Thymus (tissue), 11 donors: ENCODE results near the gene GPRC5B. TPM values are rescaled to one million over a fixed set of nuclear protein-coding genes. Genes with fewer than 3 reads are reported as not detected.

Experiments
- DNase-seq, 9 donors: peaks; one replicate each; pipeline ENCODE4 v3.0.0-alpha.2; 2013; ENCODE audit warnings: low spot score in 9 of 9, low read depth in 6 of 9, missing footprints in 1 of 9
- H3K27ac ChIP-seq, 2 donors: one replicate each; pipeline ENCODE4 v1.5.1; 2013; ENCODE audit warnings: control low read depth in 1 of 2, low read depth in 1 of 2, low read length in 1 of 2, mild to moderate bottlenecking in 1 of 2, moderate library complexity in 1 of 2
- H3K27me3 ChIP-seq, 2 donors: one replicate each; pipeline ENCODE4 v1.5.1; 2013; ENCODE audit warnings: low read length in 1 of 2; ENCODE audit not compliant: control insufficient read depth in 2 of 2, insufficient read depth in 1 of 2
- H3K36me3 ChIP-seq, 2 donors: one replicate each; pipeline ENCODE4 v1.5.1; 2013; ENCODE audit warnings: low read length in 1 of 2, mild to moderate bottlenecking in 1 of 2, moderate library complexity in 1 of 2; ENCODE audit not compliant: control insufficient read depth in 2 of 2, insufficient read depth in 2 of 2
- H3K4me1 ChIP-seq, 2 donors: one replicate each; pipeline ENCODE4 v1.5.1; 2013; ENCODE audit warnings: low read length in 2 of 2; ENCODE audit not compliant: control insufficient read depth in 2 of 2, insufficient read depth in 2 of 2
- H3K4me3 ChIP-seq, 2 donors: one replicate each; pipeline ENCODE4 v1.5.1; 2013; ENCODE audit warnings: low read length in 2 of 2, control low read depth in 1 of 2, mild to moderate bottlenecking in 1 of 2
- H3K9me3 ChIP-seq, 2 donors: one replicate each; pipeline ENCODE4 v1.5.1; 2013; ENCODE audit warnings: low read length in 1 of 2, mild to moderate bottlenecking in 1 of 2; ENCODE audit not compliant: control insufficient read depth in 2 of 2, insufficient read depth in 1 of 2
- WGBS: extraction: QIAGEN DNeasy Blood & Tissue Kit; methylation state at CpG from one replicate; pipeline ENCODE4 v1.1.7; 2013; 5-methylcytosine and 5-hydroxymethylcytosine counted together
- polyA plus RNA-seq: library from polyadenylated mRNA; stranded (reverse); fragments of 200-250 nt; gene quantifications from one replicate; pipeline ENCODE4 v1.2.3, GENCODE V29; 2013
- total RNA-seq: library from RNA; stranded (reverse); fragments of 120-200 nt; gene quantifications from one replicate; pipeline ENCODE4 v1.2.4, GENCODE V29; 2013
- donor health status: healthy.

GPRC5B gene
- total and polyA plus RNA-seq, 2 donors = 1.5 to 7.8 TPM

- DNase-seq = no peak
- Histone ChIP-seq H3K4me3 (no peak overlapping the region), H3K4me1 (peaks cover 4 to 7% of the 10 kb centered on the region in 2 donors), H3K27ac (no peak overlapping the region), H3K9me3 (no peaks in the 10 kb centered on the region), H3K27me3 (peaks cover 44 to 53% of the 10 kb centered on the region in 2 donors), H3K36me3 (no peaks in the 10 kb centered on the region)
- 97% methylated on average over 7 of the region's 7 CpGs for WGBS
These were observed 3.6 kb downstream of the GPRC5B start for GRCh38 chr16:19881028-19881427.

GRCh38 chr16:19879241-19879792, 5.3 kb downstream of the GPRC5B start:
- no peak overlapping the region for H3K4me3 ChIP-seq
- no peak overlapping the region for H3K27ac ChIP-seq
- no peaks in the 10 kb centered on the region for H3K36me3 ChIP-seq
- peaks cover 0 to 2% of the 10 kb centered on the region in 2 donors for H3K4me1 ChIP-seq
- WGBS = 81% methylated on average over 13 of the region's 13 CpGs
- peaks cover 28 to 44% of the 10 kb centered on the region in 2 donors for H3K27me3 ChIP-seq
- H3K9me3 ChIP-seq = no peaks in the 10 kb centered on the region
- peak in 1 of 9 donors; percentile 11 for DNase-seq

GRCh38 chr16:19878757-19879156, 5.9 kb downstream of the GPRC5B start:
- H3K9me3 ChIP-seq = no peaks in the 10 kb centered on the region
- peaks cover 25 to 38% of the 10 kb centered on the region in 2 donors for H3K27me3 ChIP-seq
- DNase-seq = no peak
- H3K27ac ChIP-seq = no peak overlapping the region
- no peaks in the 10 kb centered on the region for H3K36me3 ChIP-seq
- WGBS = 95% methylated on average over 11 of the region's 11 CpGs
- H3K4me1 ChIP-seq = peaks cover 0 to 2% of the 10 kb centered on the region in 2 donors
- H3K4me3 ChIP-seq = no peak overlapping the region

- H3K4me3 ChIP-seq = no peak overlapping the region
- H3K27ac ChIP-seq = no peak overlapping the region
- 94% methylated on average over 10 of the region's 10 CpGs for WGBS
- DNase-seq = no peak
- H3K9me3 ChIP-seq = no peaks in the 10 kb centered on the region
- no peaks in the 10 kb centered on the region for H3K4me1 ChIP-seq
- peaks cover 3 to 16% of the 10 kb centered on the region in 2 donors for H3K27me3 ChIP-seq
- H3K36me3 ChIP-seq = no peaks in the 10 kb centered on the region
These were observed 8.1 kb downstream of the GPRC5B start for GRCh38 chr16:19876501-19877059.

- Histone ChIP-seq H3K4me1 (no peaks in the 10 kb centered on the region), H3K27me3 (peaks cover 2 to 11% of the 10 kb centered on the region in 2 donors), H3K36me3 (no peaks in the 10 kb centered on the region), H3K9me3 (no peaks in the 10 kb centered on the region), H3K27ac (no peak overlapping the region), H3K4me3 (no peak overlapping the region)
- 96% methylated on average over 6 of the region's 6 CpGs for WGBS
- no peak for DNase-seq
These were observed 8.7 kb downstream of the GPRC5B start for GRCh38 chr16:19875900-19876299.

GRCh38 chr16:19874851-19875546, 9.6 kb downstream of the GPRC5B start:
- Histone ChIP-seq H3K4me1 (no peaks in the 10 kb centered on the region), H3K27me3 (peaks cover 0 to 7% of the 10 kb centered on the region in 2 donors), H3K9me3 (no peaks in the 10 kb centered on the region), H3K36me3 (no peaks in the 10 kb centered on the region), H3K4me3 (no peak overlapping the region), H3K27ac (no peak overlapping the region)
- 59% methylated on average over 18 of the region's 18 CpGs for WGBS
- DNase-seq = no peak

GRCh38 chr16:19874026-19874425, 10.6 kb downstream of the GPRC5B start:
- Histone ChIP-seq H3K4me3 (no peak overlapping the region), H3K27ac (no peak overlapping the region), H3K4me1 (no peaks in the 10 kb centered on the region), H3K27me3 (peaks cover 0 to 7% of the 10 kb centered on the region in 2 donors), H3K9me3 (no peaks in the 10 kb centered on the region), H3K36me3 (no peaks in the 10 kb centered on the region)
- DNase-seq = no peak
- WGBS = 89% methylated on average over 8 of the region's 8 CpGs

- Histone ChIP-seq H3K27ac (no peak overlapping the region), H3K9me3 (no peaks in the 10 kb centered on the region), H3K27me3 (peaks cover 0 to 7% of the 10 kb centered on the region in 2 donors), H3K4me3 (no peak overlapping the region), H3K36me3 (no peaks in the 10 kb centered on the region), H3K4me1 (no peaks in the 10 kb centered on the region)
- no peak for DNase-seq
- WGBS = 91% methylated on average over 12 of the region's 12 CpGs
These were observed 11.7 kb downstream of the GPRC5B start for GRCh38 chr16:19872935-19873334.

- no peaks in the 10 kb centered on the region for H3K36me3 ChIP-seq
- H3K4me1 ChIP-seq = no peaks in the 10 kb centered on the region
- no peak overlapping the region for H3K27ac ChIP-seq
- H3K27me3 ChIP-seq = peaks cover 0 to 7% of the 10 kb centered on the region in 2 donors
- 96% methylated on average over 33 of the region's 33 CpGs for WGBS
- no peak overlapping the region for H3K4me3 ChIP-seq
- DNase-seq = no peak
- no peaks in the 10 kb centered on the region for H3K9me3 ChIP-seq
These were observed 12.3 kb downstream of the GPRC5B start for GRCh38 chr16:19872179-19872863.
